OCI-LY7 (cell line): ENCODE measurements around the gene PLA2R1. TPM values are rescaled to one million over a fixed set of nuclear protein-coding genes. Genes with fewer than 3 reads are reported as not detected.

ENCODE experiments used
- BruUV-seq: library from RNA; stranded (reverse); fragments of 400-500 nt; replicated peaks from 2 replicates; lab custom pipeline; 2021; lab: Mats Ljungman, UMichigan
- CTCF ChIA-PET: fragments of 300-600 bp; sonication (Branson Sonifier 250); formaldehyde crosslinking; loops from one replicate; lab custom pipeline; 2022; ENCODE audit warnings: antibody characterized with exemption; ENCODE audit not compliant: unreplicated experiment; lab: Charles Lee
- POLR2A ChIA-PET: fragments of 300-600 bp; sonication (Branson Sonifier 250); formaldehyde crosslinking; loops from one replicate; lab custom pipeline; 2022; ENCODE audit warnings: antibody characterized with exemption; lab: Charles Lee
- DNase-seq: peaks from one replicate; pipeline ENCODE4 v3.0.0-alpha.2; 2015; ENCODE audit warnings: low spot score
- H2AFZ ChIP-seq: fragments of 200-600 bp; sonication (generic), shearing (Covaris generic); 2 replicates; pipeline ENCODE4 v1.6.1; 2014; ENCODE audit warnings: mild to moderate bottlenecking, antibody characterized with exemption, low read length, moderate library complexity
- H3K27ac ChIP-seq: fragments of 200-600 bp; sonication (generic); 2 replicates; pipeline ENCODE4 v1.5.1; 2014; ENCODE audit warnings: mixed run types, low read depth, mild to moderate bottlenecking, moderate library complexity, low read length, inconsistent platforms; ENCODE audit not compliant: poor library complexity, severe bottlenecking
- H3K36me3 ChIP-seq: fragments of 200-600 bp; sonication (generic); 2 replicates; pipeline ENCODE4 v1.6.1; 2014; ENCODE audit warnings: mild to moderate bottlenecking, antibody characterized with exemption, low read length, moderate library complexity, mixed read lengths; ENCODE audit not compliant: insufficient read depth
- H3K4me1 ChIP-seq: fragments of 200-600 bp; sonication (generic); 2 replicates; pipeline ENCODE4 v1.5.1; 2014; ENCODE audit warnings: mild to moderate bottlenecking, low read length; ENCODE audit not compliant: insufficient read depth, poor library complexity, severe bottlenecking
- H3K4me2 ChIP-seq: fragments of 200-600 bp; sonication (generic); 2 replicates; pipeline ENCODE4 v1.6.1; 2014; ENCODE audit warnings: mild to moderate bottlenecking, low read length
- H3K4me3 ChIP-seq: fragments of 200-600 bp; sonication (generic); 2 replicates; pipeline ENCODE4 v1.5.1; 2014; ENCODE audit warnings: mild to moderate bottlenecking, low read depth, low read length; ENCODE audit not compliant: poor library complexity, severe bottlenecking
- H3K79me2 ChIP-seq: fragments of 200-600 bp; sonication (generic); 2 replicates; pipeline ENCODE4 v1.6.1; 2016; ENCODE audit warnings: low read depth, mild to moderate bottlenecking, low read length, moderate library complexity, mixed read lengths; ENCODE audit not compliant: insufficient read depth
- H3K9me2 ChIP-seq: fragments of 200-600 bp; sonication (generic); 2 replicates; pipeline ENCODE4 v1.6.1; 2016; ENCODE audit warnings: mild to moderate bottlenecking, low read length, mixed read lengths; ENCODE audit not compliant: insufficient read depth
- H3K9me3 ChIP-seq: fragments of 200-600 bp; sonication (generic); 2 replicates; pipeline ENCODE4 v1.6.1; 2014; ENCODE audit warnings: mild to moderate bottlenecking, mixed run types, low read length, mixed read lengths
- H4K20me1 ChIP-seq: fragments of 200-600 bp; sonication (generic); 2 replicates; pipeline ENCODE4 v1.6.1; 2014; ENCODE audit warnings: mild to moderate bottlenecking, antibody characterized with exemption, low read length, moderate library complexity, mixed read lengths; ENCODE audit not compliant: insufficient read depth
- CTCF ChIP-seq: fragments of 200-600 bp; sonication (generic); conservative IDR thresholded peaks from 2 replicates; pipeline ENCODE4 v1.5.1; 2014; ENCODE audit warnings: mild to moderate bottlenecking, antibody characterized with exemption, low read length, moderate library complexity, mixed read lengths
- EZH2phosphoT487 ChIP-seq: fragments of 200-600 bp; sonication (generic); IDR thresholded peaks from 2 replicates; pipeline ENCODE4 v1.6.1; 2018; ENCODE audit warnings: low read depth, borderline replicate concordance, mild to moderate bottlenecking, mixed run types, antibody characterized with exemption, low read length, moderate library complexity, mixed read lengths
- intact Hi-C: fragments of 100-400 bp; cut with micrococcal nuclease; formaldehyde crosslinking; loops from one replicate; pipeline ENCODE4 v1.10.0; 2022; ENCODE audit not compliant: unreplicated experiment
- total RNA-seq, 2 experiments: library from RNA; depleted of rRNA in 1 of 2; stranded (reverse); fragments of >200 nt in 1 of 2; shearing (Covaris generic) in 1 of 2; gene quantifications; 2 replicates each; pipeline ENCODE4 v1.2.3, GENCODE V29; 2014 to 2022

The PLA2R1 gene
- total RNA-seq, 2 experiments from 2014 or later = not detected

GRCh38 chr2:160109939-160110673, 47.7 kb upstream of the PLA2R1 start:
- TF ChIP-seq CTCF = peak; percentile 86
- no peak for TF ChIP-seq EZH2phosphoT487
- no peaks in the 10 kb centered on the region for H3K9me3 ChIP-seq
- H3K4me1 ChIP-seq = no peaks in the 10 kb centered on the region
- H3K4me2 ChIP-seq = no peak overlapping the region
- H4K20me1 ChIP-seq = no peaks in the 10 kb centered on the region
- H3K4me3 ChIP-seq = no peak overlapping the region
- no peaks in the 10 kb centered on the region for H3K36me3 ChIP-seq
- no peaks in the 10 kb centered on the region for H3K9me2 ChIP-seq
- BruUV-seq = no TSS peak
- no peaks in the 10 kb centered on the region for H3K79me2 ChIP-seq
- intact Hi-C loops = loop anchor here (1.0 kb wide), 1 partner anchor 100 kb away; no protein-coding TSS in a partner anchor
- DNase-seq = peak; percentile 59
- no peak overlapping the region for H2AFZ ChIP-seq
- no peak overlapping the region for H3K27ac ChIP-seq
- ChIA-PET POLR2A (interaction anchor here (0.5 to 1.1 kb wide), 3 partner anchors 34 to 84 kb away, joined by 3 to 5 read pairs (median 3); no protein-coding TSS in a partner anchor), CTCF (interaction anchor here (0.6 to 1.0 kb wide), 3 partner anchors 34 to 100 kb away, joined by 3 read pairs; no protein-coding TSS in a partner anchor)

DNA sequence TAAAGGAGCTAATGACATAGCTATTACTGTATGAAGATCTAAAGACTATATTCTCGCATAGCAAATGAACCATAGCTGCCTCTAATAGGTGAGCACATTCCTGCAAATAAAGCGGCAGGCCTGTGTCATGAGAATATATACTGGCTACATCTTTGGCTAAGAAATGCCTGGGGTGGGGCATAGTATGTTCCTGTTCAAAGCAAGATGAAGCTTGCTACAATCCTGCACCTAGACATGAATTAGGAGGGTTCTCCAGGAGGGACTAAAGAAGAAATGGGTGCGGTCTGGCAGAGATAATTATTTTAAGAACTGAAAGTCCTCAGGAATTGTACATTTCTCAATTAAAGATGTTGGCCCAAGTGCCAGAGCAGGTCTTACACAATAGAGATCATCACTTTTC, 46.8 kb upstream of the PLA2R1 start:
- intact Hi-C loops = no loop called here
- Histone ChIP-seq H3K79me2 (no peaks in the 10 kb centered on the region), H3K4me1 (no peaks in the 10 kb centered on the region), H3K27ac (no peak overlapping the region), H4K20me1 (no peaks in the 10 kb centered on the region), H2AFZ (no peak overlapping the region), H3K9me2 (no peaks in the 10 kb centered on the region), H3K9me3 (no peaks in the 10 kb centered on the region), H3K4me3 (no peak overlapping the region), H3K36me3 (no peaks in the 10 kb centered on the region), H3K4me2 (no peak overlapping the region)
- CTCF ChIA-PET = no interaction called here
- no TSS peak for BruUV-seq
- DNase-seq = no peak
- POLR2A ChIA-PET = interaction anchor here (0.6 to 1.1 kb wide), 3 partner anchors 33 to 848 kb away, joined by 3 read pairs; no protein-coding TSS in a partner anchor
- TF ChIP-seq CTCF (no peak), EZH2phosphoT487 (no peak)

GRCh38 chr2:160108646-160109045, 46.2 kb upstream of the PLA2R1 start:
- BruUV-seq = no TSS peak
- no peaks in the 10 kb centered on the region for H3K79me2 ChIP-seq
- no peaks in the 10 kb centered on the region for H3K36me3 ChIP-seq
- no peaks in the 10 kb centered on the region for H3K9me3 ChIP-seq
- POLR2A ChIA-PET = interaction anchor here (0.6 kb wide), 1 partner anchor 849 kb away, joined by 3 read pairs; no protein-coding TSS in a partner anchor
- TF ChIP-seq CTCF (no peak), EZH2phosphoT487 (no peak)
- no peak overlapping the region for H2AFZ ChIP-seq
- H3K27ac ChIP-seq = no peak overlapping the region
- intact Hi-C loops = no loop called here
- no peaks in the 10 kb centered on the region for H3K9me2 ChIP-seq
- H4K20me1 ChIP-seq = no peaks in the 10 kb centered on the region
- DNase-seq = no peak
- no peaks in the 10 kb centered on the region for H3K4me1 ChIP-seq
- no peak overlapping the region for H3K4me2 ChIP-seq
- CTCF ChIA-PET = no interaction called here
- no peak overlapping the region for H3K4me3 ChIP-seq
